HG02938 (cell line): Measurements from ENCODE around the gene RAPGEF5.

Source experiments
- ATAC-seq: cut with Tn5 transposase; IDR thresholded peaks from one replicate; pipeline ENCODE4 v1.9.1; 2021; ENCODE audit warnings: mild to moderate bottlenecking, moderate library complexity; ENCODE audit not compliant: unreplicated experiment

RAPGEF5 gene

DNA sequence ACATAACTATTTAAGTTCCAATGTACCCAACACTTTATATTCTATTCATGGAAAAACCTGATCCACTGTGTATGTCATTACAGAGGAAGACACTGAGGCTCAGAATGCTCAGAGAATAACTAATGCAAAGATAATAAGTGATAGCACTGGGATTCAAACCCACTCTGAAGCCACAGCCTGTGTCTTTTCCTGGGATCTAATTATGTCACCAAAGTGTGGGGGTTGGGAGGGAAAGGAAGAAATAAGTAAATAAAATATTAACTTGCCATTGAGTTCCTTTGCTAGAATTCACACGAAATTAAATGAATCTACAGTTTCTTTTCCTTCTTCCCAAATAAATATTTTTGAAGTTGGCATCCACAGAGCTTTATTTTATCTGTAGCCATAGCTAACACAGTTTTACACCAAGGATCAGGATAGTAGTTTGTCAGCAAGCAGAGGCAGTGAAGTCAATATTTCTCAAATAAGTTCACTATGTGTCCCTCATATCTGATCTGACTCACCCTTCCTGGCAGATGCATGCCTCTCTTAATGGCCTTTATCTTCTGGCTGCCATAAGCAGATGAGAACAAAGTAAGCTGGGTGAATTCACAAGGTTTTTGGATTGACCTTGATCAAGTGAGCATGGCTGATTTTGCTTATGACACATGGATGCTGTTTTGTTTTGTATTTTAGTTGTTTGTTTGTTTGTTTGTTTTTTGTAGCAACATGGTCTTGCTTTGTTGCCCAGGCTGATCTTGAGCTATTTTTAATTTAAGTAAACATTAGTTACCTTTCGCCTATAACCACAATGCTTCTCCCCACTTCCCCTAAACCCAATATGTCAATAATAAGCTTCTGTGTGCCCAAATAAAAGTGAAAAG lies 6.3 kb downstream of the RAPGEF5 start:
- ATAC-seq: peak; percentile 41

DNA sequence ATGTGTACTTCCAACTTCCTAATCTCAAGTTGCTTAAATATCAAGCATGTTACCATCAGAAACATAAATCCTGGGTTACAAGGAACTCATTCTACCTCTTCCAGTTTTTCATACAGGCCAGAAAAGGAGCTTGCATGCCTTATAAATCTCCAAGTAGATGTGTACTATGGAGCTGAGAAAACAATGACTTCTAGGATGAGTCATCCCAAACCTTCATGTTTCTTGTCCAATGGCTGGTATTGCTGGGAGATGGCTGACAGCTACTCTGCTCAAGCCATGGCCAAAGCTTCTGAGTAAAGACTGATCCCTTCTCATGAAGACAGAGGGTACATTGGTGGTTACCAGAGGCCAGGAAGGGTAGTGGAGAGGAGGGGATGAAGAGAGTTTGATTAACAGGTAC lies 8.6 kb downstream of the RAPGEF5 start:
- no peak for ATAC-seq

DNA sequence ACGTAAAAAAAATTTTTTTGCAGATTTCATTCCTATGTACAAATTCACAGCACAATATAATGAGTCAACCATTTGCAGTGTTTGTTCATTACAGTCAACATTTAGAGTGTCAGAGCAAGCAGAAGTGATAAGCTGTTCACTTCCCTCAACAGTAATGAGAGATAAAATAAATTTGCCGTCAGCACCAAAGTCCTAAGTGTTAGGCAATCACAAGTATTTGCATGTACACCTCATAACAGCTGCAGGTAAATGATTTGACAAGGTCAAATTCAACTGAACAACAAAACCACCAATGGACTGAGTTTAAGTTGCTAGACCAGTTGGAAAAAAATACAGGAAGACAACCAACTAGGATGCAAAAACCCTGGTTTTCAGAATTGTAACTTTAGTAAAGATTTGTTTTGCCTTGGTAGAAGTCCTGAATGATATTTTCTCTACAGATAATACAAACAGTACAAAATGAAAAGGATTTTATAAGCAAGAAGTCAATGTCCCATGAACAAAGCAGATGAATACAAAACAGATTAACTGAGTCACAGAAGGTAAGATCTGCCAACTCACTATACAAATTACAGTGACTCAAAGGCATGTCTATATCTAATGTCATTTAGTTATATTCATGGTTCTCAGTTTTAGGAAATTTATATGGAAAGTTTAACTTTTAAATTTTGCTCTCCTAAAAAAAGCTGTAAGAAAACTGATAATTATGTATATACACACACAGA lies 10.4 kb downstream of the RAPGEF5 start:
- ATAC-seq: peak; percentile 51

GRCh38 chr7:22344655-22345054 lies 12.3 kb downstream of the RAPGEF5 start:
- ATAC-seq: no peak

DNA sequence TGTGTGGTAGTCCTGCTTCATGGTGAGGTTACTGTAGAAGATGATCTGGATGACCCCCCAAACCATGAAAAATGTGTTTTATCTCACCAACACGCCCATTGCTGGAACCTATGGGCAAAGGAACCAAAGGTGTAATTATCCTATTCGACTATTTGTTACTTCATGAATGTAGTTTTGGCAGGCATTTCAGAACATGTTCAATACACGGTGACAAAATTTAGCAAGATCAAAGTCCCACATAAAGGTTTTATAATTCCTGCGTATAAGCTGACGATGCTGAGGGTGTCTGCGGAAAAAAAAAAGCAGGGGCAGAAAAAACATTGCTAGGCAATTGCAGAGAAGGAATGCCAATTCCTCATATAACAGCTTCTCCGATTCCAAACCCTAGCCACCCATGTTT lies 13.3 kb downstream of the RAPGEF5 start:
- no peak for ATAC-seq

DNA sequence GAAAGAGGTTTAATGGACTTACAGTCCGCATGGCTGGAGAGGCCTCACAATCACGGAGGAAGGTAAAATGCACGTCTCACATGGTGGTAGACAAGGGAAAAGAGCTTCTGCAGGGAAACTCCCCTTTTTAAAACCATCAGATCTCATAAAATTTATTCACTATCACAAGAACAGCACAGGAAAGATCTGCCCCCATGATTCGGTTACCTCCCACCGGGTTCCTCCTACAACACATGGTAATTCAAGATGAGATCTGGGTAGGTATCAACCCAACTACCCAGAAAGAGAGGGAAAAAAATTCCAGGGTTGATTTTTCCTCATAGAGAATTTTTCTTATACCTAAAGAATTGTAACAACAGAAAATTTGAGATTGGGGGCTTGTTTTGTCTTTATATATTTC lies 13.9 kb downstream of the RAPGEF5 start:
- ATAC-seq: no peak

- ATAC-seq: no peak
Measured at GRCh38 chr7:22339725-22340390, 17.1 kb downstream of the RAPGEF5 start.

DNA sequence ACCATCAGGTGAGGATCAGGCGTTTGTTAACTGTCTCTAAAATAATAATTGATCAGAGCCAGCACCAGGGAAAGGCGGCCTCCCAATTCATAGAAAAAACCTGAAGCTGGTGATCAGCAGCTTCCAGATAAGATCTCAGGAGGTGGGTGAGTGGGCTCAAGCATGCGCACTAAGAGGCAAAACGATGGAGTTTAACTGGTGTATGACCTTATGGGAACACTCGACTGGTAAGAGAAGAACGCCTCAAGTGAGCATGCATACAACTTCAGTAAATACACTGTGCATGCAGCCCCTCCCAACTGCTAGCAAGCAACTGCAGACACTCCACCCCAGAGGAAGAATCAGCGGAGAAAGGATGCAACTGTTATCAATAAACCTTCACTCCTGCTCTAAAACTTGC lies 18.1 kb downstream of the RAPGEF5 start:
- ATAC-seq: no peak

DNA sequence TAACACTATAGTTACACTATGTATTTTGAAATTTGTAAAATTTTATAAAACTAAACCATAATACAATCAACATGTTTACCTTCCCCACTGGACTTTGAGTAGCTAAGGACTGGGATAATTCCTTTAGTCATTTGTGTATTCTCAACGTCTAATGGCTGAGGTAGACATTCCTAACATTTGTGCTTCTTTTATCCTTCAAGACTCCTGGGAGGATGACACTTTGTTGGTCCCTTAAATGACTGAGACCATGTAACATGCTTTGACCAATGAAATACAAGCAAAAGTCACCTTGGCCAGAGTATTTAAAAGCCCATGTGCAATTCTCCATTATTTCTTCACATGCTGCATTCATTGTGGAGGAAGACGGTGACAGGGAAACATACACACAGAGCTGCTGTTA lies 18.5 kb downstream of the RAPGEF5 start:
- no peak for ATAC-seq

DNA sequence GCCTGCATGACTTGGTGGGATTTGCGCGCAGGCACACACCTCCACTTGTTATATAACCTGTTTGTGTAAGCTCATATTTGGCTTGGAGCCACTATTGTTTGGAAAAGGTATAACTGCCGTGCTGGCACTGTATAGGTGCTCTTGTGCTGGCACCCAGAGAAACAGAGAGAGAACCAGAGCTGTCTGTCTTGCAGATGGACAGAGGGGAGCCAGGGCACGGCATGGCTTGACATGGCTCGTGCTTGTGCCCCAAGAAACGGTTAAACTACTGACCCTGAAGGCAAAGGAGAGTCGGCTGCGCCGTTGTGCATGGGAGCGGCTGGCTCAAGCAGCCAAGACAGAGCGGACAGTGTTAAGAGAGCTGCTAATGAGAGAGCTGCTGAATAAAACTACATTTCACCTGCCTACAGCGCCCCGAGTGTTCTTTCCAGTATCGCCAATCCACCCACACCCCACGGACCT lies 23.2 kb downstream of the RAPGEF5 start:
- no peak for ATAC-seq

DNA sequence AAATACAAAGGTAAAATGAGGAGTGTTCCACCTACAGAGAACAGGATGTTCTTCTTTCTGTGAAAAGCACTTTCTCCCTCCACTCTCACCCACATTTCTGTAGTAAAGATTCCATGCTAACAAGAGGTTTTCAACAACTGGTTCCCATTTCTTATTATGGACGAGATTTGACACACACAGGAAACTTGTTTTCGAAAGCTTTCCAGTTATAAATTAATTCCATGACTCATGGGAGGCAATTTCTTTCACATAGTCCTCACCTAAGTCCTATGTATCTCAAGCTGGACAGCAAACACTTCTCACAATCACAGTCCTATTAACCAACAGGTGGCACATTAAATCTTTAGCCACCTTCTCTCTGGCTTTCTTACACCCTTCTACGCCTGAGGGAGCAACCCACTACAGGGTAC lies 24.5 kb downstream of the RAPGEF5 start:
- no peak for ATAC-seq

DNA sequence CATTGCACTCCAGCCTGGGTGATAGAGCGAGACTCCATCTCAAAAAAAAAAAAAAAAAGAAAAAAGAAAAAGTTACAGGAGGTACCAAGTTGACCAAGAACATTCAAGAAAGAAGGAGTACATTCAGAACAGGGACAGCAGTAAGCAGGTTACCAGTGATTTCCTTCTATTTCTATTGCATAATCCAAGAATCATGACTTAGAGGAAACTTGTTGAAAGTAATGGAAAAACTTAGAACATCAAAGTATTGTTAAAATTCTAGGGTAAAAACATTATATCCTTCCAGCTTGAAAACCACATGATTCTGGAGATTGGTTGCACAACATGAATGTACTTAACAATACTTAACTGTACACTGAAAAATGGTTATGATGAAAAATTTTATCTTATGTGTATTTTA lies 25.2 kb downstream of the RAPGEF5 start:
- no peak for ATAC-seq

DNA sequence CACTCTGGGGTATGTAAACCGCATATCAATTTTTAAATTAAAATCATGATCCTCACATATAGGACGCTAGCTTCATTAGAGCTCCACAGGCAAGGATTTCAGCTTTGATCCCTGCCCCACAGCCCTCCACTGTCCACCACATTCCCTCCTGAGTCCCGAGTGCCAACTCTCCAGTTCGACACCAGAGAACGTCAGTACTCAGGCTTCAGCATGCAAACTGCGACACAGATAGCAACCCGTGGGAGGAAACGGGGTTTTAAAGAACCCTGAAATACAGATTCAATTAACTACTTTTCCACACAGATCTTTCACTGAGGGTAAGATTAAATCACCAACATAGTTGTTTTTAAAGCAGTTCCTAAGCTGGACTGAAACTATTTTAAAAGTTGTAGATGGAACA lies 26.1 kb downstream of the RAPGEF5 start:
- ATAC-seq: no peak

GRCh38 chr7:22329816-22330524 lies 27.0 kb downstream of the RAPGEF5 start:
- ATAC-seq: no peak

DNA sequence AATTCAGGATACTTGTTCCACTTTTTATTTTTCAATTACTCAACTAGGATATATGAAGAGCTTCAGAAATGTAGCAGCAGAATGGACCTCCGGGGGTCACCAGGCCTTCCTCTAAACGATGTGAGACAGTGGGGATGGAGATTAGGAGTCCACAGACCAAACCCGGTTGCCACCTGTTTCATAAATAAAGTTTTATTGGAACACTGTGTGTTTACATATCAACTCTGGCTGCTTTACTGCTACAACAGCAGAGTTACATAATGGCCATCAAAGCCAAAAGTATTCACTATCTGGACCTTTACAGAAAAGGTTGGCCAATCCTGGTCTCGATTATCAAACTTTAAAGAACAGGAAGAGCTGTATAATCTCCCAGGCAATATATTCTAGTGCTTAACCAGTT lies 30.8 kb downstream of the RAPGEF5 start:
- no peak for ATAC-seq

GRCh38 chr7:22325671-22326070 lies 31.3 kb downstream of the RAPGEF5 start:
- ATAC-seq: no peak

GRCh38 chr7:22323714-22324113 lies 33.2 kb downstream of the RAPGEF5 start:
- ATAC-seq: no peak

- no peak for ATAC-seq
Measured at GRCh38 chr7:22320416-22320815, 36.5 kb downstream of the RAPGEF5 start.

DNA sequence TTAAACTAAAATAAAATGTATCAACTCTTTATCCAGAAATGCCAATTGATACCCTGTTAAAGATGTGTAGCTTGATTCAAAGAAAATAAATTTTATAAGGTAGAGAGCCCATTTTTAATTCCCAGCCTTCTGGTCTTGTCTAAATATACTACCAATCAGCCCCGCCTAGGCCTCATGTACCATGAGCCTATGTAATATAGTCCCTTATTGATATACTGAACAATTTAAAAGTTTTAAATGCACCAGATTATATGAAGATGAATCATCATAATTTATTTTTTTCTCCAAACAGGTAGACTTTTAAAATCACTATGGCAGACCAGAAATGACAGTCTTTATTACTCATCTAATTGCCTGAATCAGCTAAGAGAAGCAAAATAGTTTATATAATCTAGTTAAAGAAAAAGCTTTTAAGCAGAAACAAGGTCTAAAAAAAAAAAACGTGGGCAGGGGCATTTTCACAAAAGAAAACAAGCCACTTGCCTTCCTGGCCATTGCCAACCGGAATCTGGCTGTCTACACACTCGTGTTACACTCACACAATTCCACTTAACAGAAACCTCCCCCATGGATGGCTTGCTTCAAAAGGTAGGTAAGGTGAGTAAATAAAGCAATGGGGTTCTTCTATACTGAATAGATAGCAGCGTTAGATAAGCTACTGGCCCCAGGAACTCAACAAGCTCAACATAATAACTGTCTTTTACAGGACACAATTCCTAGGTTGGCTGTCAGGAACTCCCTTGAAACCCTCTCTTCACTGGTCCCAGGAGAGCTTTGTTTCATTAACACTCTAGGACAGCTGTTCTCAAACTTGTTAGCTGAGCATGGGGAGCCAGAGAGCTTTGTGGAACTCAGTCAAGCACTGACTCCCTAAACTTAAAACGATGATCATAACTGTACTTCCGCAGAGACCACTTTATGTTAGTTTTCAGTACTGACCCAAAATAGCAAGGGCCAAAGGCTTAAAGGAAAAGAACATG lies 37.2 kb downstream of the RAPGEF5 start:
- ATAC-seq: no peak

GRCh38 chr7:22318376-22318775 lies 38.6 kb downstream of the RAPGEF5 start:
- ATAC-seq: no peak
